Measurements from ENCODE around the gene RNF181. TPM values are rescaled to one million over a fixed set of nuclear protein-coding genes. Genes with fewer than 3 reads are reported as not detected.

The RNF181 gene
- total RNA-seq, 2 experiments from 2014 or later = 91.0 to 104 TPM

DNA sequence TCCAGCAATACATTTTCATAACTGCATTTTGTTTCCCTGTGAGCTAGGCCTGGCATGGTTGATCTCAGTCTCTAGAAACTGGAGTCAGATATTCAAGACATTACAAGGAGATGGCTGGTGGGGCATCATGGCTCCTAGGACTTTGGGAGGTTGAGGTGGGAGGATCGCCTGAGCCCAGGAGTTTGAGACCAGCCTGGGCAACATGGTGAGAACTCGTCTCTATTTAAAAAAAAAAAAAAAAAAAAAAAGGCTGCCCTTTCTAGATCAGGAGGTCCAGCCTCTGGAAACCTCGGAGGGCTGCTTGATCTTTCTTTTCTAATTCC lies 18.5 kb upstream of the RNF181 start:
- peak overlapping the region; percentile 95 for H3K4me3 Mint-ChIP-seq
- no peak for ATAC-seq
- POLR2A ChIA-PET = interaction anchor here (1.4 to 3.3 kb wide), 3 partner anchors 18 to 139 kb away, joined by 3 to 26 read pairs (median 8); partner anchors contain the start of genes MAT2A and RNF181

DNA sequence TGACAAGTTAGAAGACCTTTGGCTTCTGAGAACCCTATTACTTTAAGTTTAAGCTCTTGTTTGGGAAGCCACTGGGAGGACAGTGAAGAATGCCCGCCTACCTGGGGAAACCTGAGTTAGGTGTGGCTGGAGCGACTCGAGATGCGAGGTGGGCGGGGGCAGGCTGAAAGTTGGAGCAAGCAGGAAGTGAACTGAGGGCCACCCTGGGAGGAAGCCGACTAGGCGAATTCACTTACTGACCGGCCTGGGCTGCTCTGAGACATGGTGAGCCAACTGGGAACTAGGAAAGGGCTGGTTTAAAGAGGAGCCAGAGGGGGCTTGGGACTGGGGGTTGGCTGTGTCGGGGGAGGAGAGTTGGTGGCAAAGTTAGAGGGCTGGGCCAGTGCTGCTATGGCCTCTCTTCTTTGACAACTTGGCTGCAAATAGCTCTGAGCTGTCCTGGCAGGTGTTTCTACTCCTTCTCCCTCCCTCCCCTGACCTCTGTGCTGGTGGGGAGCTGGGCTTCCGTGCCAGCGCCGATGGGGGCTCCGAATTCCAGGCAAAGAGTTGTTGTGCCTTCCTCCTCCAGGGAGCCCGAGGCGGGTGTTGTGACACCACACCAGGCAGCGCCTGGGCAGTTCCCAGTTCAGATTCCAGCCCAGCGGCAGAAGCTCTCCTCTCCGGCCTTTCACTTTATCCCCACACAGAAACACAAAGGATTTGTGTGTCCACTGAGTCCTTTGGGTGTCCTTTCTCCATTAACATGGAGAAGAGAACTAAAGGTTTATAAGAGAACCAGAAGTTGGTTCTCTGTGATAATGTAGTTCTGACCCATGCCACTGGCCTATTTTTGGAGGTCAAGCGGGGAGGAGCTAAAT lies 17.9 kb upstream of the RNF181 start, which contains the start of gene VAMP8:
TSS of gene VAMP8 (plus strand) at position 201 of the 857 bp plus-strand sequence. CDS start at position 262, 61 bp downstream.
- CTCF ChIA-PET = interaction anchor here (0.7 to 1.8 kb wide), 6 partner anchors 10 to 608 kb away, joined by 3 to 6 read pairs (median 4); partner anchors contain the start of gene GGCX
- H3K9me3 Mint-ChIP-seq (ENCODE audit: insufficient read depth) = no peaks in the 10 kb centered on the region
- H3K27me3 Mint-ChIP-seq (ENCODE audit: low read depth) = peaks cover 2% of the 10 kb centered on the region
- peak; percentile 87 for ATAC-seq
- peak within 1 kb of the TSS; percentile 95 for H3K4me3 Mint-ChIP-seq
- POLR2A ChIA-PET = interaction anchor here (0.6 to 3.3 kb wide), 9 partner anchors 10 to 250 kb away, joined by 3 to 26 read pairs (median 3); partner anchors contain the start of genes C2orf68, ELMOD3, GGCX and MAT2A
- peak; percentile 73 for DNase-seq
- peak within 1 kb of the TSS; percentile 85 for H3K27ac Mint-ChIP-seq
- H3K4me1 Mint-ChIP-seq (ENCODE audit: low read depth) = peaks cover 37% of the 10 kb centered on the region
- H3K36me3 Mint-ChIP-seq (ENCODE audit: low read depth) = peaks cover 32% of the 10 kb centered on the region

More for the DNA sequence above, 18.5 kb upstream of the RNF181 start:
- Mint-ChIP-seq H3K27me3 (ENCODE audit: low read depth) (peaks cover 6% of the 10 kb centered on the region), H3K9me3 (ENCODE audit: insufficient read depth) (no peaks in the 10 kb centered on the region), H3K36me3 (ENCODE audit: low read depth) (peaks cover 26% of the 10 kb centered on the region), H3K27ac (no peak overlapping the region), H3K4me1 (ENCODE audit: low read depth) (peaks cover 33% of the 10 kb centered on the region)
- CTCF ChIA-PET = interaction anchor here (0.7 to 1.8 kb wide), 3 partner anchors 15 to 60 kb away, joined by 3 to 6 read pairs (median 3); partner anchors contain the start of gene GGCX
- DNase-seq = no peak

DNA sequence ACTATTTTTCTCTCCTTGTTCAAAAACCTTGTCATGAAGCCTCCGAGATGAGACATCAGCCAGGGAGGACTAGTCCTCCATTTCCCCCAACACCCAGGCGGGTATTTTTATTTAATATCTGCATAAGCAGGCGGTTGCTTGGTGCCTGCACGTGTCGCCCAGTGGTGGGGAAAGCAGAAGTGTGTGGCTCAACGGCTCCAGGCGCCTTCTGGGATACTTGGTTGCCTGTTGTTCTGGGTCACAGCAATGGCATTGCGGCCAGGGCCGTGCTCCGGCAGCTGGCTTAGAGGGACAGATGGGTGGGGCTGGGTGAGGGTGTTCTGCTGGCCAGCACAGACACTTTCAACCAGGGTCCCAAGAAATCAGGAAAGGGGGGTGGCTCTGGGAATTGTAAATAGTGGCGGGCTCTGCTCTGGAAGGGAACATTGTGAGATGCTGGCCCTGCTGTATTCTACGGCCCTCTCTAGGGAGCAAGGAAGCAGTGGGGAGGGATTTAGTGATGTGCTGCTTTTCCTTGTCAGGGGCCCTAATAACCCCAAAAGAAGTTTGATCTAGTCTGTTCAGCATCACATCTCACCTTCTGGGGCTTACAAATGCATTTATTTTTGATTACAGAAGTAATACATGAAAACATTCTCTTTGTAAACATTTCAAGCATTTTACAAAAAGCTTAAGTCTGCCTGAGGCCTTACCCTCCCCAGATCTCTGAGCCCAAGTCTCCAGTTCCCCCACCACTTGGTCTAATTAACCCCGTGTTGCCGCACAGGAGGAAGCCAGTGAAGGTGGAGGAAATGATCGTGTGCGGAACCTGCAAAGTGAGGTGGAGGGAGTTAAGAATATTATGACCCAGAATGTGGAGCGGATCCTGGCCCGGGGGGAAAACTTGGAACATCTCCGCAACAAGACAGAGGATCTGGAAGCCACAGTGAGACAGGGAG lies 17.0 kb upstream of the RNF181 start:
- ATAC-seq (peak; percentile 46), DNase-seq (peak; percentile 46)
- CTCF ChIA-PET = interaction anchor here (0.8 to 1.8 kb wide), 6 partner anchors 9 to 607 kb away, joined by 3 to 6 read pairs (median 4); no protein-coding TSS in a partner anchor
- peak overlapping the region; percentile 95 for H3K4me3 Mint-ChIP-seq
- POLR2A ChIA-PET = interaction anchor here (0.6 to 3.3 kb wide), 10 partner anchors 9 to 251 kb away, joined by 3 to 26 read pairs (median 4); partner anchors contain the start of genes C2orf68, ELMOD3, GGCX and MAT2A
- no peaks in the 10 kb centered on the region for H3K27me3 Mint-ChIP-seq (ENCODE audit: low read depth)
- H3K36me3 Mint-ChIP-seq (ENCODE audit: low read depth) = peaks cover 34% of the 10 kb centered on the region
- H3K27ac Mint-ChIP-seq = peak overlapping the region; percentile 85
- H3K9me3 Mint-ChIP-seq (ENCODE audit: insufficient read depth) = no peaks in the 10 kb centered on the region
- peaks cover 44% of the 10 kb centered on the region for H3K4me1 Mint-ChIP-seq (ENCODE audit: low read depth)

DNA sequence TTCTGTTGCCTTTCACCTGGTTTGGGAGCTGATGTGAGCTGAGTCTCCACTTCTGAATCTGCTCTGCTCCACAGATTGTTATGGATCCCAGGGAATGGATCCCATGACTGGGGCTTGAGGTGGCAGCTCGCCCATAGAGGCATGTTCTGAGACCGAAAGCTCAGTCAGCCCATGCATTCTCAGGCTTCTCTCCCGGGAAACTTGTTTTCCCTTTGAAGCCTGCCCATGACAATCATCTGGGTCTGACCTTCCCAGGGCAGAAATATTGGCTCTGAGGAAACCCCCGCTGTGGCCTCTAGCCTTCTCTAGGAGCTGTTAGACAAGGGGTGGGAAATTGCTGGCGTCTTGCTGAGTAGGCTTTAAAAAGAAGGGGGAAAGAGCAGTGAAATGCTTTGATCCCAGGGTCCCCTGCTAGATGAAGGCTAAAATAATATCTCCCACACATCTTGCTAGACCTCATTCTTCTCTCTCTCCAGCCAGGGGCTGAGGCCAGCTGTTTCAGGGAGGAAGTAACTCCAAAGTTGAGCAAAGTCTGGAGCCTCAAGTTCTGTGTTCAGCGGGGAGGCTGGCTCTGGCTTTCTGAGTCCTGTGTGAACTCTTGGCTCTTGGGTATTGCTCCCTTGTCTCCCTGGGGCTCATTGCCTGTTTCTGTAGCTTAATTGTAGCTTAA lies 16.1 kb upstream of the RNF181 start:
- no peaks in the 10 kb centered on the region for H3K9me3 Mint-ChIP-seq (ENCODE audit: insufficient read depth)
- H3K4me3 Mint-ChIP-seq = peak overlapping the region; percentile 95
- no peaks in the 10 kb centered on the region for H3K27me3 Mint-ChIP-seq (ENCODE audit: low read depth)
- POLR2A ChIA-PET = interaction anchor here (0.6 to 3.3 kb wide), 4 partner anchors 16 to 252 kb away, joined by 3 to 26 read pairs (median 5); partner anchors contain the start of genes RNF181 and TGOLN2
- peaks cover 35% of the 10 kb centered on the region for H3K36me3 Mint-ChIP-seq (ENCODE audit: low read depth)
- DNase-seq (no peak), ATAC-seq (no peak)
- H3K27ac Mint-ChIP-seq = peak overlapping the region; percentile 85
- CTCF ChIA-PET = interaction anchor here (0.7 to 1.5 kb wide), 2 partner anchors 31 to 59 kb away, joined by 3 to 4 read pairs; no protein-coding TSS in a partner anchor
- peaks cover 49% of the 10 kb centered on the region for H3K4me1 Mint-ChIP-seq (ENCODE audit: low read depth)

DNA sequence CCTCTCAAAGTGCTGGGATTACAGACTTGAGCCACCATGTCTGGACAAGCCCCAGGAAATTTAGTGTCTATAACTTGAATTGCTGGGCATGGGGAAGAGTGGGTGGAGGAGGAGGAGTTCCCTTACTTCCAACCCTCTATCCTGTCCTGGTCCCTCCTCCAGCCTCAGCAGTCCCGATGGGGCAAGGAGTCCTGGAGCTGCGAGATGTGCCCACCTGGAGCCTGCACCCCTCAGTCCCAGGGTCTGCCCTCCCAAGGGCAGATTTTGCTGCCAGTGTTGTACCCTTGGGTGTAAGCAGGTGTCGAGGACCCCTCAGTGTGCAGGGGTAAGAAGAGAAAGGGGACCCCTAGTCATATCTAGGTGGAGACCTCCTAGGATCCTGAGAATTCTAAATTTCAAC lies 15.3 kb upstream of the RNF181 start:
- H3K4me3 Mint-ChIP-seq = peak overlapping the region; percentile 43
- no peak for DNase-seq
- no peak overlapping the region for H3K27ac Mint-ChIP-seq
- H3K4me1 Mint-ChIP-seq (ENCODE audit: low read depth) = peaks cover 56% of the 10 kb centered on the region
- H3K27me3 Mint-ChIP-seq (ENCODE audit: low read depth) = no peaks in the 10 kb centered on the region
- no peaks in the 10 kb centered on the region for H3K9me3 Mint-ChIP-seq (ENCODE audit: insufficient read depth)
- CTCF ChIA-PET = no interaction called here
- POLR2A ChIA-PET = interaction anchor here (3.3 kb wide), 1 partner anchor 15 kb away, joined by 26 read pairs; the partner anchor contains the start of gene RNF181
- peaks cover 35% of the 10 kb centered on the region for H3K36me3 Mint-ChIP-seq (ENCODE audit: low read depth)
- no peak for ATAC-seq

DNA sequence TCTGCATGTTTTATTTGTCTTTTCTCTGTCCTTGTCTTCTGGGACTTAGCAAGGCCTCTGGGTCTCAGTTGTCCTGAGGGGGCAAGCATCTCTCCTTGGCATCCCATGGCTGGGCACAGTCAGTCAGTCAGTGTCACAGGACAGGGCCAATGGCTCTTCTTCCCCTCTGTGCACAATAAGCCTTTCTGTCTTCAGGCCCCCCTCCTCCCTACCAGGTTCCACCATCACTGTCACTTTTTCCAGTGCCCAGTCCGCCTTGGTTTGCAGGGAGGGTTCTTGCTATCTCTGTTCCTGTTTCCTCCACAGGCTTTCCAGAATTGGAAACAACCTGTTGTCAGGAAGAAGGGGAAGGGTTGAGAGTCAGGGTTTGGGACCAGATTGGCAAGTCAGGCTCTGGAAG lies 13.1 kb upstream of the RNF181 start:
- DNase-seq (no peak), ATAC-seq (no peak)
- CTCF ChIA-PET = interaction anchor here (1.5 kb wide), 1 partner anchor 8 kb away, joined by 6 read pairs; no protein-coding TSS in a partner anchor
- Mint-ChIP-seq H3K36me3 (ENCODE audit: low read depth) (peaks cover 35% of the 10 kb centered on the region), H3K27ac (peak overlapping the region; percentile 70), H3K4me1 (ENCODE audit: low read depth) (peaks cover 70% of the 10 kb centered on the region), H3K27me3 (ENCODE audit: low read depth) (no peaks in the 10 kb centered on the region), H3K4me3 (no peak overlapping the region), H3K9me3 (ENCODE audit: insufficient read depth) (no peaks in the 10 kb centered on the region)
- POLR2A ChIA-PET = interaction anchor here (3.8 kb wide), 1 partner anchor 12 kb away, joined by 28 read pairs; the partner anchor contains the start of gene RNF181

DNA sequence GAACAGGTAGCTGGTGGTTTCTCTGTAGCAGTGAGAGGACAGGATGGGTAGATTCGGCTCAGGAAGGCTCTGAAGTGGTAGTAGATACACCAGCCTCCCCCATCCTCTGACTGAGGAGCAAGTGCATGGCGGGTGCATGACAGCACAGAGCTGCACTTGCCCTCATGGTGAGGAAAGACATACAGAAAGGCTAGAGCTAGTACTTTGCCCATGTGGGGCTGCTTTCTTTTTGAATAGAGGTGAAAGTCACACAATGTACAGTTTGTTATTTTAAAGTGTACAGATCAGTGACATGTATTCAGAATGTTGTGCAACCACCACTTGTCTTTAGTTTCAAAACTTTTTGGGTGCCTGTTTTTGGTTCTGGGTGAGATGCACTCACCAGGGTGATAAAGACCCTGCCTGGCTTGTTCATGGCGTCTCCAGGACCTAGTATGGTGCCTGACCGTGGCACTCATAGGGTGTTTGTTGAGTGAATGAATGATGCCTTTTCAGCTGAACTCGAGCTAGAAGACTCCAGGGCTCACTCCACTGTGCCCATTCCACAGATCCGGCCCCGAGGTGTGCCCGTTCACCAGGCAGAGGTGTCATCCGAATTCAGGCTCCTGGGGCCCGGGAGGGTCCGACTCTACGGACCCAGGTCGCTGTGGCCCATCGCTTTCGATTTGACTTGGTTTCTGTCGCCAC lies 11.7 kb upstream of the RNF181 start:
- Mint-ChIP-seq H3K36me3 (ENCODE audit: low read depth) (peaks cover 26% of the 10 kb centered on the region), H3K27me3 (ENCODE audit: low read depth) (no peaks in the 10 kb centered on the region), H3K9me3 (ENCODE audit: insufficient read depth) (no peaks in the 10 kb centered on the region), H3K4me1 (ENCODE audit: low read depth) (peaks cover 74% of the 10 kb centered on the region), H3K4me3 (peak overlapping the region; percentile 87), H3K27ac (peak overlapping the region; percentile 91)
- ATAC-seq (peak; percentile 46), DNase-seq (peak; percentile 59)
- CTCF ChIA-PET = interaction anchor here (1.2 to 3.1 kb wide), 4 partner anchors 10 to 164 kb away, joined by 4 to 11 read pairs (median 6); partner anchors contain the start of gene RNF181
- POLR2A ChIA-PET = interaction anchor here (0.6 to 3.8 kb wide), 7 partner anchors 11 to 256 kb away, joined by 3 to 28 read pairs (median 4); partner anchors contain the start of genes GGCX, RNF181, TGOLN2 and USP39

DNA sequence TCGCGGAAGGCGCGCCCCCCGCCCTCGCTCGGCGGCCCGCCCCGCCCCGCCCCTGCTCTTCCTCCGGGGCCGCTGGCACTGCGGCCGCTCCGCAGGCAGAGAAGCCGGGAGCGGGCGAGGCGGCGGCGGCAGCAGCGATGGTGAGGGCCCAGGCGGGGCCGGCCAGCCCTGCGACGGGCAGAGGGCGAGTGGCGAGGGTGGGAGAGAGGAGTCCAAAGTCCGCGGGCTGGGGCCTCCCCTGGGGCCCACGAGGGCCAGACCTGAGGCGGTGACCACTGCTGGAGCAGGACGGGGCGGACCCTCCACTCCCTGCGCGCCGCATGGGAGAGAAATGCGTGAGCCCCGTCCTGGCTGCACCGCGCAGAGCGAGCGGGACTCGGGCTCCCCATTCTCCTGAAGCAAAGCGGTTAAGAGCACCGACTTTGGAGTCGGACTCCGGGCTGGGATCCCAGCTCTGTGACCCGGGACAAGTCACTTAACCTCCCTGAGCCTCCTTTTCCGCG lies 11.1 kb upstream of the RNF181 start, which contains the start of gene VAMP5:
TSS of gene VAMP5 (plus strand) at position 78 of the 503 bp plus-strand sequence. CDS start at position 138, 60 bp downstream.
- Mint-ChIP-seq H3K4me3 (peak within 1 kb of the TSS; percentile 87), H3K27me3 (ENCODE audit: low read depth) (no peaks in the 10 kb centered on the region), H3K9me3 (ENCODE audit: insufficient read depth) (no peaks in the 10 kb centered on the region), H3K4me1 (ENCODE audit: low read depth) (peaks cover 71% of the 10 kb centered on the region), H3K27ac (peak within 1 kb of the TSS; percentile 91), H3K36me3 (ENCODE audit: low read depth) (peaks cover 23% of the 10 kb centered on the region)
- ATAC-seq (peak; percentile 59), DNase-seq (no peak)
- POLR2A ChIA-PET = interaction anchor here (0.7 to 3.8 kb wide), 6 partner anchors 11 to 257 kb away, joined by 3 to 28 read pairs (median 4); partner anchors contain the start of genes GGCX, RNF181, TGOLN2 and USP39
- CTCF ChIA-PET = interaction anchor here (1.2 to 3.1 kb wide), 3 partner anchors 11 to 165 kb away, joined by 4 to 11 read pairs (median 6); partner anchors contain the start of gene RNF181

DNA sequence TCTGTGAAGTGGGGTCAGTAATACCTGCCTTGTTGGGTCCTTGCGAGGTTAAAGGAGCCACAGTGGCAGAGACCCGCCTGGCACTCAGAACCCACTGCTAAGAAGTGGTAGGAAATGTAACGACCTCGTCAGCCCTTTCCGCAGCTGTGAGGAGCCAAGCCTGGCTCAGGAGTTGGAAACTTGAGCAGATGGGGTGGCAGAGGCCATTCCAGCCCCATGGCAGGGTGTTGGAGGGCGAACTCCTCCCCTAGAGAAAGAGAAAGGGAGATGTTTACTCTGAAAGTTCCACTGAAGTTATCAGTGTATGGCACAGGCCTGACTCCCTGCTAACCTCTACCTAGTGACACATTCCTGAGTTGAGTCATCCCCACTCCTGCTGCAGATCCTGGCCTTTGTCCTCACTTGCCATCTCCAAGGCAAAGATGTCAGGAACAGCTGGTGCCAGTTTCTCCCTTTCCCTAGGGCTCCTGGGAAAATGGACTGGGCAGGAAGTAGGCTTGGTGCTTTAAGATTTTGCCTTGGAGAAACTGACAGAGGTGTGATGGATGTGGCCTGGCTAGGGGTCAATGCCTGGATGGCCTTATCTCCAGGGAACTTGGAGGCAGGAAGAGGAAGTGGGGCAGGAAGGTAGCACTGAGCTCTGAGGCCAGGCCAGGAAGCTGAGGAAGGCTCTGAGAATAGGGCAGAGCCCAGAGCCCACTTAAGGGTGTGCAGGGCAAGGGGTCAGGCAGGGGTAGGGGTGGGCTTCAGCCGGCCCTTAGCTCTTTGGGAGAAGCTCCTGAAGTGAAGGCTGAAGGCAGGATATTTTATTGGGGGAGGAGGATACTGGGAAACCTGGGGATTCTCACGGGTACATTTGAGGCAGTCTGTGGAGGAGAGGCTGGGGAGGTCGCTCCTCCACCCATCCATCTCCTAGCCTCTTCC lies 10.4 kb upstream of the RNF181 start:
- peak overlapping the region; percentile 87 for H3K4me3 Mint-ChIP-seq
- no peaks in the 10 kb centered on the region for H3K27me3 Mint-ChIP-seq (ENCODE audit: low read depth)
- no peaks in the 10 kb centered on the region for H3K9me3 Mint-ChIP-seq (ENCODE audit: insufficient read depth)
- peaks cover 21% of the 10 kb centered on the region for H3K36me3 Mint-ChIP-seq (ENCODE audit: low read depth)
- peaks cover 71% of the 10 kb centered on the region for H3K4me1 Mint-ChIP-seq (ENCODE audit: low read depth)
- ATAC-seq = peak; percentile 61
- ChIA-PET CTCF (interaction anchor here (0.8 to 3.1 kb wide), 6 partner anchors 10 to 165 kb away, joined by 3 to 11 read pairs (median 4); partner anchors contain the start of gene RNF181), POLR2A (interaction anchor here (0.9 to 3.8 kb wide), 4 partner anchors 10 to 258 kb away, joined by 4 to 28 read pairs (median 4); partner anchors contain the start of genes RNF181 and TGOLN2)
- H3K27ac Mint-ChIP-seq = peak overlapping the region; percentile 91
- DNase-seq = peak; percentile 32

Measured in activated CD8-positive, alpha-beta T cell treated with anti-CD3 and anti-CD28 coated beads, Interleukin-2, amount 10 ng/mL, durations not matched to agents 7 days and 5 days (primary cell).